ENCODE measurements around the gene AJUBA. TPM values are rescaled to one million over a fixed set of nuclear protein-coding genes. Genes with fewer than 3 reads are reported as not detected.

Gene AJUBA
- total and polyA plus RNA-seq, 2 of the 8 experiments (the other 6 are each of a cell fraction or from before 2014, with no cell fraction given) = 33.1 to 46.0 TPM

GRCh38 chr14:23002592-23002991, 20.2 kb upstream of the AJUBA start (continued):
- TF ChIP-seq RAD21 (IDR thresholded peaks at IDR 0.05 in 1 of 2, conservative IDR thresholded peaks at IDR 0.05 in 1 of 2; ENCODE audit: low read depth in 2 of 2, low read length in 2 of 2) (no peak), E2F6 (IDR thresholded peaks at IDR 0.05) (no peak), SP2 (IDR thresholded peaks at IDR 0.05; ENCODE audit: low read length) (no peak), ZNF274 (IDR thresholded peaks at IDR 0.05; ENCODE audit: borderline replicate concordance, extremely low read depth, low read length) (no peak)
